NCI-H1436 treated with DMSO at 0.1 percent for 48 hours (cell line): Measurements from ENCODE around the gene LRFN4.

Source experiments
- DNase-seq: peaks from one replicate; lab custom pipeline; 2025; lab: John Stamatoyannopoulos, UW

LRFN4 gene

DNA sequence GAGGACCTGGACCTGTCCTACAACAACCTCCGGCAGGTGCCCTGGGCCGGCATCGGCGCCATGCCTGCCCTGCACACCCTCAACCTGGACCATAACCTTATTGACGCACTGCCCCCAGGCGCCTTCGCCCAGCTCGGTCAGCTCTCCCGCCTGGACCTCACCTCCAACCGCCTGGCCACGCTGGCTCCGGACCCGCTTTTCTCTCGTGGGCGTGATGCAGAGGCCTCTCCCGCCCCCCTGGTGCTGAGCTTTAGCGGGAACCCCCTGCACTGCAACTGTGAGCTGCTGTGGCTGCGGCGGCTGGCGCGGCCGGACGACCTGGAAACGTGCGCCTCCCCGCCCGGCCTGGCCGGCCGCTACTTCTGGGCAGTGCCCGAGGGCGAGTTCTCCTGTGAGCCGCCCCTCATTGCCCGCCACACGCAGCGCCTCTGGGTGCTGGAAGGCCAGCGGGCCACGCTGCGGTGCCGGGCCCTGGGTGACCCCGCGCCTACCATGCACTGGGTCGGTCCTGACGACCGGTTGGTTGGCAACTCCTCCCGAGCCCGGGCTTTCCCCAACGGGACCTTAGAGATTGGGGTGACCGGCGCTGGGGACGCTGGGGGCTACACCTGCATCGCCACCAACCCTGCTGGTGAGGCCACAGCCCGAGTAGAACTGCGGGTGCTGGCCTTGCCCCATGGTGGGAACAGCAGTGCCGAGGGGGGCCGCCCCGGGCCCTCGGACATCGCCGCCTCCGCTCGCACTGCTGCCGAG is 1.5 kb downstream of the LRFN4 start:
- DNase-seq, result no peak

- DNase-seq, result no peak
These were observed 2.2 kb downstream of the LRFN4 start for GRCh38 chr11:66858939-66859685.

DNA sequence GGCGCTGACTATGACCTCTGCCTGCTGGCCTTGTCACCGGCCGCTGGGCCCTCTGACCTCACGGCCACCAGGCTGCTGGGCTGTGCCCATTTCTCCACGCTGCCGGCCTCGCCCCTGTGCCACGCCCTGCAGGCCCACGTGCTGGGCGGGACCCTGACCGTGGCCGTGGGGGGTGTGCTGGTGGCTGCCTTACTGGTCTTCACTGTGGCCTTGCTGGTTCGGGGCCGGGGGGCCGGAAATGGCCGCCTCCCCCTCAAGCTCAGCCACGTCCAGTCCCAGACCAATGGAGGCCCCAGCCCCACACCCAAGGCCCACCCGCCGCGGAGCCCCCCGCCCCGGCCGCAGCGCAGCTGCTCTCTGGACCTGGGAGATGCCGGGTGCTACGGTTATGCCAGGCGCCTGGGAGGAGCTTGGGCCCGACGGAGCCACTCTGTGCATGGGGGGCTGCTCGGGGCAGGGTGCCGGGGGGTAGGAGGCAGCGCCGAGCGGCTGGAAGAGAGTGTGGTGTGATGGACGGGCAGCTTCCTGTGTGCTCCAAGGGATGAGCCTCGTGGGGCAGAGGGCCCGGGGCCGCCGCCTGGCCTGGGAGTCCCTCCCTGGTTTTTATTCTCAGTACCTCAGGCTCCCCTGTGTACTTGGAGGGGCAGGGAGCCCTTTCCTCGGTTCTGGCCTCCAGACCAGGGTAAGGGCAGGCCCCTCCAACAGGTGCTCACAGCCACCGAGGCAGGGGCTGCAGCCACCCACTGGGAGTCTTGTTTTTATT is 3.0 kb downstream of the LRFN4 start:
- no peak for DNase-seq

DNA sequence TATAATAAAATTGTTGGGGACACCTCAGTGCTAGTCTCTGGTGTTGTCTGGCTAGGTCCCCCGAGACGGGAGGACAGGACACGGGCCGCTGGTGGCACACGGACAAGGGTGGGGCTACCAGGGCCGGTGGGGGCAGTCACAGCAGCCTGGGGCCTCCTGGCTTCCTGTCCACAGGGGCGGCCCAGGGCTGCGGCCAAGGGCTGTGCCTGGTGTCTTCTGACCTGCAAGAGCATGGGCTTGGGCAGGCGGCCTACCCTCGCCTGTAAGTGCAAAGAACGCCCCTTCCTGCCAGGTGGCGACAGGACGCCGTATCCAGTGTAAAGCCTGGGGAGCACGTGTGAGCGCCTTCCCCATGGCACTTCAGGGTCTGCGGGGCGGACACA is 3.6 kb downstream of the LRFN4 start:
- DNase-seq, result no peak

- DNase-seq, result no peak
These were observed 4.3 kb downstream of the LRFN4 start for GRCh38 chr11:66861038-66861773.

DNA sequence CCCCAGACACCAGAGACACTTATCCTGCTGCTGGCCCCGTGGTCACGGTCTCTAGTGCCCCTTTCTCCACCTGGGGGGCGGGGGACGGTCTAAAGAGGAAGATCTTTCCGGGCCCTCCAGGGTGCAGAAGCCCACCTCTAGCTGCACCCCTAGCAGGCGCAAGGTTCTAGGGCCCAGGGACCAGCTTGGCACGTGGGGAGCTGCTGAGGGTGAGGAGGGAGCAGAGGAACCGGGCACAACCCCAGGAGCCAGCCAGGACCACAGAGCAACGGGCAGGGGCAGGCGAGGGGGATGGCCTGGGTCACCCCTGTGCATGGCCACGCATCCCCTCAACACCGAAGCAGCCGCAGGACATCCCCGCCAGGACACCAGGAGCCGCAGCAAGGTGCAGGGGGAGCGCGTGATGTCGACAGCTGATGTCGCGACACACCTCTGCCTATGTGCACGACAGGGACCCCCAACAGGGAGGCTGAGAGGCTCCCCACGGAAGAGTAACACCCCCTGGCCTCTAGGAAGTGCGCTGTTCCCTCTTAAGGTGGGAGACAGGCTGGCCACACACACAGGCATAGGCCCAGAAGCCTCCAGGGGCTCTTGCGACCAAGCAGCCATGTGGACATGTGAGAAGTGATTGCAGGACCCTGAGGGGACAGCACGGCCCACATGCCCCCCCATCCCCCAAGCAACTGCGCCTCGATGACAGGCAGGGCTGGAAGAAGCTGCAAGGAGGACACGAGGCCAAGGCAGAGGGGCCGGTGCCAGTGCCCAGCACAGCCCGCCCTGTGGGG is 5.1 kb downstream of the LRFN4 start:
- no peak for DNase-seq

- no peak for DNase-seq
These were observed 5.7 kb downstream of the LRFN4 start for GRCh38 chr11:66862559-66863037.

DNA sequence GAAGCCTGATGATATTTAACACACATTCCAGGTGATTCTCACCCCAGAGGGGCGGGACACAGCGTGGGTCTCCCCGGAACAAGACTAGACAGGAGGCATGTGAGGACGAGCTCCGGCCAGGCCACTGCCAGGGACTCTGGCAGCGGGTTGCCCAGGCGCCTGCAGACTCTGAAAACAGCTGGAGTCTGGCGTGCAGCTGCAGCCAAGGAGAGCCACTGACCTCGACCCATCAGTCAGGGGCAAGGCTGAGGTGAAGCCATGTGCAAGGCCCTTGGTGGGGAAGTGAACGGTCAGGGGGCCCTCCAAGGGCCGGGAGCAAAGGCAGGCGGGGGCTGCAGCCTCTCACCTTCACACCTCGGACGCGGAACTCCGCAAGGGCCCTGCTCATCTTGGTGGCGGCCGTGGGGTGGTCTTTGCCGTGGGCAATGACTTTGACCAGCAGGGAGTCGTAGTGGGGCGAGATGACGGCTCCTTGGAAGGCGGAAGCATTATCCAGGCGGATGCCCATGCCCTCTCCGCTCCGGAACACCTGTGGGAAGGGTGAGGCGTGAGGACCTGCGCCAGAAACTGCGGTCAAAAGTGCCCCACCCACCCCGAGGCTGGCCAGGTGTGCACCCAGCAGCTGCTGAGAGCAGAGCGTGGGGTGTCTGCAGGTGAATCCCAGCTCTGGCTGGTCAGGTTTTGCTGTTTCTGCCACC is 6.7 kb downstream of the LRFN4 start:
- no peak for DNase-seq

GRCh38 chr11:66864172-66864901 is 7.5 kb downstream of the LRFN4 start:
- DNase-seq, result no peak

DNA sequence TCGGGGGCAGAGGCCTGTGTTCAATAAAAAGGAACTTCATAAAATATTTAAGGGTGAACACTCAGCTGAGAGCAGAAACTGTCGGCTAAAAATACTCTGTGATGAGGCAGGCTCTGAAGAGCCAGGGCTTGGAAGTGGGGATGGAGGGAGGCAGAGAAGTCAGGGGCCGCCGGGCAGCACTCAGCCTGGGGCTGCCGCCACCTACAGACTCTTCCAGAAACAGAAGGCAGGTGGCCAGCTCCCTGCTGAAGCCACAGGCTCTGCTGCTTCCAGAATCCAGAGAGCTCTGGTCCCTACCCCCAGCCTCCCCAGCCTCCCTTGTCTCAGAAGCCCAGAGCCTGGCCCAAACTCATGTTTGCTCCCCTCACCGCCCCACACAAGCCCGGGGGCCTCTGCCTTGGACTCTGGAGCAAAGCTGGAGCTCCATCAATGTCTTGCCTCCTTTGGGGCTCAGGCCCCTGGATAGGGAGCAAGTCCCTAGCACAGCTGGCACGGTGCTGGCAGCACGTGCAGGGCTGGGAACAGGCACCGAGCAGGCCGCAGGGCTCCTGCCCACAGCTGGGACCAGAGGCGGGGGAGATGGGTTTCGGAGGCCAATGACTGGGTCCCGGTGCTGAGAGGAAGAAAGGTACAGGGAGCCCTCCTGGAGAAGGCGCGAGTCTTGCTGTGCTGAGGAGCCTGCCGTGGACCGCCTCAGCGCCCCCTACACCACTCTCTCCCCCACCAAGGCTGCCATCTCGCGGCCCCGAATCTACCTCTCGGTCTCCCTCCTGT is 8.2 kb downstream of the LRFN4 start:
- no peak for DNase-seq

- no peak for DNase-seq
These were observed 9.1 kb downstream of the LRFN4 start for GRCh38 chr11:66866007-66866406.

- DNase-seq, result no peak
These were observed 9.7 kb downstream of the LRFN4 start for GRCh38 chr11:66866511-66866986.

- DNase-seq, result no peak
These were observed 10.7 kb downstream of the LRFN4 start for GRCh38 chr11:66867425-66868040.

DNA sequence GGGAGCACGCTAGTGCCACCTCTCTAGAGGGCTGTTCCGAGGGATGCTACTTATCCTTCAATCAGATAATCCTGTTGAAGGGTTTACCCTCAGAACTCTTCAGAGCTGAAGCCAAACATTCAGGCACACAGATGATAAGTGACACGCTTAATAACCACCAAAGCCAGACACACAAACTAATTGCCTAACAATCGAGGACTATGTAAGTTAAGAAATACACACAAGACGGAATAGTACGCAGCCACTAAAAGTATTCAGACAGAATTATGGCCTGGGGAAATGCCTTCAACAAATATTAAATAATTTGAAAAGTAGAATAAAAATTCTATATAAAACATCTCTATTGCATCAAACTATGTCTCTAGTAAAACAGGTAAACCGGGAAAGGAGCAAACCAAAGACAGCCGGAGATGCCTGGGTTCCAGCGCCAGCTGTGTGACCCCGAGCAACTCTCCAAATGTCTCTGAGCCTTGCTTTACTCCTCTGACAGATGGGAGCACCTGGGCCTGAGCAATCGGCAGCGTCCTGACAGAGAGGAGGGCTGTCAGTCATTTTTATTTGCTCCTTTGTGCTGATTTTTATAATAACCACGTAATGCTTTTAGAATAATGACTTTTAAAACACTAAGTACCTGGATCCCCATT is 11.3 kb downstream of the LRFN4 start:
- DNase-seq, result no peak

- no peak for DNase-seq
These were observed 12.1 kb downstream of the LRFN4 start for GRCh38 chr11:66868726-66869566.

DNA sequence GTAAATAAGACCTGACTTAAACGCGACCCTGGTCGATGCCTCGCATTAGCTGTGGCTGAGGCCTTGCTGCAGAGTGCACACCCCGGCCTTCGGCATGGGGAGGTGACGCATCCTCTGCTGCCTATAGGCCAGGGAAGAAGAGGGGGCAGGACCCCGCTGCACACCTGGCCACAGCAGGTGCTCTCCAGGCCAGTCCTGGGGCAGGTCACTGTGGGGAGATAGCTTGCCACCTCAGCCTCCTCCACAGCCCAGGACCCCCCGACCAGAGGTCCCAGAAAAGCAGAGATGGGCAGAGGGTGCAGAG is 12.7 kb downstream of the LRFN4 start:
- no peak for DNase-seq

DNA sequence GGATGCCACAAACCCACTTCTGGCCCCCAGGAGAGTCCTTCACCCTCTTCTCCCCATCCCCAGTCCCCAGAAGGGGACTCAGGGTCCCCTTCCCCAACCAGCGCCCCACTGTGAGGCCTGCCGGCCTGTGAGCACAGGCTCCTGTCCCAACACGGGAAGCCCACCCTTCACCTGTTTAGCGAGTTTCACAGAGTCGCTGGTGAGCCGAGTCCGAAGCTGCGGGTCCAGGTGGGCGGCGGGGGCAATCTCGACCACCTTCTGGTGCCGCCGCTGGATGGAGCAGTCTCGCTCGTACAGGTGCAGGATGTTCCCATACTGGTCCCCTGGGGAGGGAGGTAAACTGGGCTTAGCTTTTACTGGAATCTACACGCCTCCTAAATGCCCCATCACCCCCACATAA is 13.3 kb downstream of the LRFN4 start:
- no peak for DNase-seq
